Endothelial cell (in vitro differentiated cells): ENCODE results near the gene CYTIP. TPM values are rescaled to one million over a fixed set of nuclear protein-coding genes. Genes with fewer than 3 reads are reported as not detected.
"Not testable (repeated sequence)": the region's sequence is repeated elsewhere in the genome, so short reads cannot be mapped to it uniquely, and the experiment has no call there.

Experiments
- DNase-seq: peaks from one replicate; pipeline ENCODE4 v3.0.0; 2021; ENCODE audit warnings: low spot score
- H3K27ac Mint-ChIP-seq: one replicate; pipeline ENCODE4 v1.8.0; 2021; ENCODE audit warnings: mixed read lengths, inconsistent platforms; ENCODE audit not compliant: unreplicated experiment
- H3K27me3 Mint-ChIP-seq: one replicate; pipeline ENCODE4 v1.8.0; 2021; ENCODE audit warnings: mild to moderate bottlenecking, moderate library complexity, mixed read lengths, inconsistent platforms; ENCODE audit not compliant: unreplicated experiment
- H3K36me3 Mint-ChIP-seq: one replicate; pipeline ENCODE4 v1.8.0; 2021; ENCODE audit warnings: mild to moderate bottlenecking, low read depth, mixed read lengths, inconsistent platforms; ENCODE audit not compliant: unreplicated experiment
- H3K4me1 Mint-ChIP-seq: one replicate; pipeline ENCODE4 v1.8.0; 2021; ENCODE audit warnings: mild to moderate bottlenecking, mixed read lengths, inconsistent platforms; ENCODE audit not compliant: unreplicated experiment
- H3K4me3 Mint-ChIP-seq: one replicate; pipeline ENCODE4 v1.8.0; 2021; ENCODE audit warnings: mild to moderate bottlenecking, mixed read lengths, inconsistent platforms; ENCODE audit not compliant: unreplicated experiment
- H3K9me3 Mint-ChIP-seq: one replicate; pipeline ENCODE4 v1.8.0; 2021; ENCODE audit warnings: mixed read lengths, inconsistent platforms; ENCODE audit not compliant: unreplicated experiment
- total RNA-seq: library from RNA; stranded (reverse); fragmentation: NEBNext Ultra II Directional; extraction: Animal tissue kit (Norgen Biotek cat#: 25700); gene quantifications from one replicate; pipeline ENCODE4 v1.2.1, GENCODE V29; 2021; ENCODE audit not compliant: unreplicated experiment
- TF ChIP-seq, protein P1 (sequence below): fragments of 200-600 bp; sonication (generic); IDR thresholded peaks from one replicate; pipeline ENCODE4 v1.5.0; 2021; ENCODE audit warnings: antibody characterized with exemption; ENCODE audit not compliant: unreplicated experiment

CYTIP gene
- total RNA-seq, 1 donor from 2014 or later: not detected

DNA sequence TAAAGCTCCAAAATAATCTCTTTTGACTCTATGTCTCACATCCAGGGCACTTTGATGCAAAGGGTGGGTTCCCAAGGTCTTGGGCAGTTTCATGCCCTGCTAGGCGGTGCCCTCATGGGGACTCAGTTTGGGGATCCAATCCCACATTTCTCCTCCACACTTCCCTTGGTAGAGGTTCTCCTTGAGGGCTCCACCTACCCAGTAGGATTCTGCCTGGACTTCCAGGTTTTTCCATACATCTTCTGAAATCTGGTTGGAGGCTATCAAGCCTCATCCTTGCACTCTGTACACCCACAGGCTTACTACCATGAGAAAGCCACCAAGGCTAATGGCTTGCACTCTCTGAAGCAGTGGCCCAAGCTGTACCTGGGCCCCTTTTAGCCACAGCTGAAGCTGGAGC lies 68.5 kb downstream of the CYTIP start:
- Mint-ChIP-seq H3K9me3 (peaks cover 18% of the 10 kb centered on the region), H3K27ac (no peak overlapping the region), H3K27me3 (no peaks in the 10 kb centered on the region), H3K4me3 (no peak overlapping the region), H3K4me1 (no peaks in the 10 kb centered on the region), H3K36me3 (peaks cover 13% of the 10 kb centered on the region)
- TF ChIP-seq, protein P1, sequence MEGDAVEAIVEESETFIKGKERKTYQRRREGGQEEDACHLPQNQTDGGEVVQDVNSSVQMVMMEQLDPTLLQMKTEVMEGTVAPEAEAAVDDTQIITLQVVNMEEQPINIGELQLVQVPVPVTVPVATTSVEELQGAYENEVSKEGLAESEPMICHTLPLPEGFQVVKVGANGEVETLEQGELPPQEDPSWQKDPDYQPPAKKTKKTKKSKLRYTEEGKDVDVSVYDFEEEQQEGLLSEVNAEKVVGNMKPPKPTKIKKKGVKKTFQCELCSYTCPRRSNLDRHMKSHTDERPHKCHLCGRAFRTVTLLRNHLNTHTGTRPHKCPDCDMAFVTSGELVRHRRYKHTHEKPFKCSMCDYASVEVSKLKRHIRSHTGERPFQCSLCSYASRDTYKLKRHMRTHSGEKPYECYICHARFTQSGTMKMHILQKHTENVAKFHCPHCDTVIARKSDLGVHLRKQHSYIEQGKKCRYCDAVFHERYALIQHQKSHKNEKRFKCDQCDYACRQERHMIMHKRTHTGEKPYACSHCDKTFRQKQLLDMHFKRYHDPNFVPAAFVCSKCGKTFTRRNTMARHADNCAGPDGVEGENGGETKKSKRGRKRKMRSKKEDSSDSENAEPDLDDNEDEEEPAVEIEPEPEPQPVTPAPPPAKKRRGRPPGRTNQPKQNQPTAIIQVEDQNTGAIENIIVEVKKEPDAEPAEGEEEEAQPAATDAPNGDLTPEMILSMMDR: no peak
- DNase-seq: no peak

DNA sequence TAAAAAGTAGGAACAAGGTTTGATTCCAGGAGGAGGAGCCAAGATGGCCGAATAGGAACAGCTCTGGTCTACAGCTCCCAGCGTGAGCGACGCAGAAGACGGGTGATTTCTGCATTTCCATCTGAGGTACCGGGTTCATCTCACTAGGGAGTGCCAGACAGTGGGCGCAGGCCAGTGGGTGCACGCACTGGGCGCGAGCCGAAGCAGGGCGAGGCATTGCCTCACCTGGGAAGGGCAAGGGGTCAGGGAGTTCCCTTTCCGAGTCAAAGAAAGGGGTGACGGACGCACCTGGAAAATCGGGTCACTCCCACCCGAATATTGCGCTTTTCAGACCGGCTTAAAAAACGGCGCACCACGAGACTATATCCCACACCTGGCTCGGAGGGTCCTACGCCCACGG lies 75.4 kb downstream of the CYTIP start:
- not testable (repeated sequence) for H3K4me3 Mint-ChIP-seq, DNase-seq, H3K36me3 Mint-ChIP-seq, H3K27me3 Mint-ChIP-seq, H3K9me3 Mint-ChIP-seq, H3K4me1 Mint-ChIP-seq, H3K27ac Mint-ChIP-seq

DNA sequence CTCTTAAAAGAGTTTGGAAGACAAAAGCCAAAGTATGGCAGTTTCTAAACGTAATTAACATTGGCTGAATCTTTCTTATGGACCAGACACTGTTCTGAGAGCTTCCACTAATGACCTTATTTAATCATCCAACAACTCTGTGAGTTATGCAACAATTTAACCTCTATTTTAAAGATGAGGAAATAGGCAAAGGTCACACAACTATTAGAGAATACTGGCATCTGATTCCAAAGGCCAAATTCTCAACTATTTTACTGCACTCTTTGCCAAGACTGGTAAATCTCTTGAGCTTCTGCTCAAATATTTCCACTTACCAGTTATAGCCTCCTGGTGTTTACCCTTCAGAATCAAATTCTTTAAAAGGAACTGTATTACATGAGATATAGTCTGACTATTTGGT lies 76.2 kb downstream of the CYTIP start:
- Mint-ChIP-seq H3K36me3 (peaks cover 3% of the 10 kb centered on the region), H3K4me1 (no peaks in the 10 kb centered on the region), H3K9me3 (no peaks in the 10 kb centered on the region), H3K4me3 (no peak overlapping the region), H3K27ac (no peak overlapping the region), H3K27me3 (no peaks in the 10 kb centered on the region)
- DNase-seq: no peak
- TF ChIP-seq, protein P1: no peak

Other genes starting within 250 kb of the CYTIP start
- 0.15 TPM for gene GALNT5, start 186.4 kb downstream of the CYTIP start, total RNA-seq
- gene ERMN, start 118.3 kb downstream of the CYTIP start, total RNA-seq: 0.36 TPM
- 0.10 TPM for gene ACVR1C, start 184.8 kb upstream of the CYTIP start, total RNA-seq